ENCODE measurements around the gene FBXO42. TPM values are rescaled to one million over a fixed set of nuclear protein-coding genes. Genes with fewer than 3 reads are reported as not detected.
"Not testable (repeated sequence)": the region's sequence is repeated elsewhere in the genome, so short reads cannot be mapped to it uniquely, and the experiment has no call there.

FBXO42 gene
- total RNA-seq, 1 experiment from 2014 or later = 11.3 TPM

- Mint-ChIP-seq H3K27me3 (ENCODE audit: insufficient read depth, unreplicated experiment) (peaks cover 1% of the 10 kb centered on the region), H3K9me3 (ENCODE audit: unreplicated experiment) (peaks cover 5% of the 10 kb centered on the region), H3K36me3 (ENCODE audit: insufficient read depth, unreplicated experiment) (peaks cover 6% of the 10 kb centered on the region), H3K27ac (ENCODE audit: unreplicated experiment) (no peak overlapping the region), H3K4me1 (ENCODE audit: low read depth, unreplicated experiment) (peaks cover 7% of the 10 kb centered on the region), H3K4me3 (ENCODE audit: unreplicated experiment) (peak overlapping the region; percentile 79)
- BruUV-seq (replicated peaks) = no TSS peak
- peaks cover 12% of the 10 kb centered on the region for H3K4me1 ChIP-seq
- H3K9me3 ChIP-seq = no peaks in the 10 kb centered on the region
- no peaks in the 10 kb centered on the region for H3K27me3 ChIP-seq (replicated peaks; ENCODE audit: control insufficient read depth, insufficient read depth, low read length)
- H3K4me3 ChIP-seq (ENCODE audit: low read depth, low read length) = peak overlapping the region; percentile 51
- ChIA-PET POLR2A (interaction anchor here (0.6 to 2.2 kb wide), 2 partner anchors 10 to 424 kb away, joined by 3 to 28 read pairs; no protein-coding TSS in a partner anchor), CTCF (interaction anchor here (1.6 to 2.7 kb wide), 3 partner anchors 10 to 143 kb away, joined by 6 to 11 read pairs (median 6); partner anchors contain the start of gene FAM131C)
- peak; percentile 71 to 87 for DNase-seq
- TF ChIP-seq CTCF (IDR thresholded peaks at IDR 0.05; ENCODE audit: insufficient read depth in 1 of 2, low read depth in 1 of 2, low read length in 1 of 2, severe bottlenecking in 1 of 2, unreplicated experiment in 1 of 2) = no peak
- H3K36me3 ChIP-seq (ENCODE audit: control insufficient read depth, insufficient read depth, low read length) = no peaks in the 10 kb centered on the region
- intact Hi-C loops (cut with micrococcal nuclease; ENCODE audit: unreplicated experiment) = no loop called here
These were observed 136.2 kb downstream of the FBXO42 start for GRCh38 chr1:16215882-16216753.

GRCh38 chr1:16215240-16215639 is 137.0 kb downstream of the FBXO42 start:
- H3K27me3 ChIP-seq (replicated peaks; ENCODE audit: control insufficient read depth, insufficient read depth, low read length); BruUV-seq (replicated peaks); intact Hi-C loops (cut with micrococcal nuclease; ENCODE audit: unreplicated experiment); DNase-seq; H3K4me3 Mint-ChIP-seq (ENCODE audit: unreplicated experiment); H3K9me3 ChIP-seq; CTCF ChIA-PET; POLR2A ChIA-PET; H3K4me3 ChIP-seq (ENCODE audit: low read depth, low read length); H3K9me3 Mint-ChIP-seq (ENCODE audit: unreplicated experiment); H3K27me3 Mint-ChIP-seq (ENCODE audit: insufficient read depth, unreplicated experiment); H3K36me3 ChIP-seq (ENCODE audit: control insufficient read depth, insufficient read depth, low read length); H3K4me1 Mint-ChIP-seq (ENCODE audit: low read depth, unreplicated experiment); H3K36me3 Mint-ChIP-seq (ENCODE audit: insufficient read depth, unreplicated experiment); H3K27ac Mint-ChIP-seq (ENCODE audit: unreplicated experiment): not testable (repeated sequence)
- peaks cover 12% of the 10 kb centered on the region for H3K4me1 ChIP-seq

GRCh38 chr1:16213544-16213943 is 138.7 kb downstream of the FBXO42 start:
- H3K36me3 Mint-ChIP-seq (ENCODE audit: insufficient read depth, unreplicated experiment); H3K9me3 ChIP-seq; POLR2A ChIA-PET; CTCF ChIA-PET; H3K27me3 ChIP-seq (replicated peaks; ENCODE audit: control insufficient read depth, insufficient read depth, low read length); H3K27ac Mint-ChIP-seq (ENCODE audit: unreplicated experiment); H3K4me1 Mint-ChIP-seq (ENCODE audit: low read depth, unreplicated experiment); H3K4me3 Mint-ChIP-seq (ENCODE audit: unreplicated experiment); H3K36me3 ChIP-seq (ENCODE audit: control insufficient read depth, insufficient read depth, low read length); H3K27me3 Mint-ChIP-seq (ENCODE audit: insufficient read depth, unreplicated experiment); intact Hi-C loops (cut with micrococcal nuclease; ENCODE audit: unreplicated experiment); H3K9me3 Mint-ChIP-seq (ENCODE audit: unreplicated experiment); BruUV-seq (replicated peaks); DNase-seq; H3K4me3 ChIP-seq (ENCODE audit: low read depth, low read length): not testable (repeated sequence)
- peaks cover 12% of the 10 kb centered on the region for H3K4me1 ChIP-seq

- H3K9me3 ChIP-seq = no peaks in the 10 kb centered on the region
- H3K4me1 ChIP-seq = peaks cover 12% of the 10 kb centered on the region
- no peak for DNase-seq
- H3K4me3 ChIP-seq (ENCODE audit: low read depth, low read length) = no peak overlapping the region
- Mint-ChIP-seq H3K4me1 (ENCODE audit: low read depth, unreplicated experiment) (peaks cover 7% of the 10 kb centered on the region), H3K36me3 (ENCODE audit: insufficient read depth, unreplicated experiment) (peaks cover 6% of the 10 kb centered on the region), H3K27me3 (ENCODE audit: insufficient read depth, unreplicated experiment) (no peaks in the 10 kb centered on the region), H3K4me3 (ENCODE audit: unreplicated experiment) (no peak overlapping the region), H3K27ac (ENCODE audit: unreplicated experiment) (no peak overlapping the region), H3K9me3 (ENCODE audit: unreplicated experiment) (no peaks in the 10 kb centered on the region)
- no peaks in the 10 kb centered on the region for H3K36me3 ChIP-seq (ENCODE audit: control insufficient read depth, insufficient read depth, low read length)
- no peaks in the 10 kb centered on the region for H3K27me3 ChIP-seq (replicated peaks; ENCODE audit: control insufficient read depth, insufficient read depth, low read length)
- CTCF ChIA-PET = no interaction called here
- intact Hi-C loops (cut with micrococcal nuclease; ENCODE audit: unreplicated experiment) = no loop called here
- BruUV-seq (replicated peaks) = no TSS peak
- POLR2A ChIA-PET = interaction anchor here (0.5 kb wide), 1 partner anchor 28 kb away, joined by 5 read pairs; no protein-coding TSS in a partner anchor
- TF ChIP-seq CTCF (IDR thresholded peaks at IDR 0.05; ENCODE audit: insufficient read depth in 1 of 2, low read depth in 1 of 2, low read length in 1 of 2, severe bottlenecking in 1 of 2, unreplicated experiment in 1 of 2) = no peak
These were observed 139.3 kb downstream of the FBXO42 start for GRCh38 chr1:16213013-16213412.

Measured in Caco-2 (cell line).